Temporal lobe (tissue), 1 donor: Measurements from ENCODE around the gene HSFX3. TPM values are rescaled to one million over a fixed set of nuclear protein-coding genes. Genes with fewer than 3 reads are reported as not detected.

Experiments used
- total RNA-seq: library from RNA; depleted of rRNA; stranded (reverse); fragments of >200 nt; gene quantifications from one replicate; pipeline ENCODE4 v1.2.3, GENCODE V29; 2014

Gene HSFX3
- total RNA-seq, 1 donor from 2014 or later = not detected

Other genes starting within 250 kb of the HSFX3 start
- gene IDS, start 44.6 kb downstream of the HSFX3 start, total RNA-seq = 130 TPM
- 12.8 TPM for gene EOLA1, start 8.9 kb downstream of the HSFX3 start, total RNA-seq
- gene MAGEA9B, start 37.5 kb upstream of the HSFX3 start, total RNA-seq = under 0.01 TPM
- gene HSFX2, start 45.4 kb upstream of the HSFX3 start, total RNA-seq = not detected
- gene TMEM185A, start 81.9 kb upstream of the HSFX3 start, total RNA-seq = 38.4 TPM
- gene MAGEA11, start 162.1 kb upstream of the HSFX3 start, total RNA-seq = not detected
- 3.0 TPM for gene HSFX1, start 224.1 kb upstream of the HSFX3 start, total RNA-seq
- gene MAGEA9, start 232.0 kb upstream of the HSFX3 start, total RNA-seq = not detected